ENCODE measurements around the gene MPPED1.

Gene MPPED1

GRCh38 chr22:43411869-43412807 lies at the start of gene MPPED1:
Gene MPPED1, plus strand, starts transcription at chr22:43412014. Its CDS starts 12,972 bp downstream, at chr22:43424986.
- DNase-seq (ENCODE audit: low read depth, low spot score): no peak

GRCh38 chr22:43363315-43364168 lies 48.3 kb upstream of the MPPED1 start:
- DNase-seq (ENCODE audit: low read depth, low spot score): no peak

GRCh38 chr22:43364169-43364435 lies 47.7 kb upstream of the MPPED1 start:
- DNase-seq (ENCODE audit: low read depth, low spot score): no peak

- no peak for DNase-seq (ENCODE audit: low read depth, low spot score)
These were observed 45.9 kb upstream of the MPPED1 start for GRCh38 chr22:43365715-43366440.

GRCh38 chr22:43370036-43370435 lies 41.8 kb upstream of the MPPED1 start:
- DNase-seq (ENCODE audit: low read depth, low spot score): no peak

GRCh38 chr22:43375951-43376455 lies 35.8 kb upstream of the MPPED1 start:
- DNase-seq (ENCODE audit: low read depth, low spot score): no peak

GRCh38 chr22:43376765-43377547 lies 34.9 kb upstream of the MPPED1 start:
- no peak for DNase-seq (ENCODE audit: low read depth, low spot score)

GRCh38 chr22:43377548-43377895 lies 34.3 kb upstream of the MPPED1 start:
- no peak for DNase-seq (ENCODE audit: low read depth, low spot score)

GRCh38 chr22:43377896-43378704 lies 33.7 kb upstream of the MPPED1 start:
- DNase-seq (ENCODE audit: low read depth, low spot score): no peak

- DNase-seq (ENCODE audit: low read depth, low spot score): no peak
These were observed 30.1 kb upstream of the MPPED1 start for GRCh38 chr22:43381693-43382092.

- DNase-seq (ENCODE audit: low read depth, low spot score): no peak
These were observed 27.0 kb upstream of the MPPED1 start for GRCh38 chr22:43384863-43385262.

GRCh38 chr22:43385770-43386641 lies 25.8 kb upstream of the MPPED1 start:
- peak; percentile 49 for DNase-seq (ENCODE audit: low read depth, low spot score)

GRCh38 chr22:43387815-43388214 lies 24.0 kb upstream of the MPPED1 start:
- no peak for DNase-seq (ENCODE audit: low read depth, low spot score)

GRCh38 chr22:43388420-43388851 lies 23.4 kb upstream of the MPPED1 start:
- DNase-seq (ENCODE audit: low read depth, low spot score): peak; percentile 48

GRCh38 chr22:43389227-43389836 lies 22.5 kb upstream of the MPPED1 start:
- no peak for DNase-seq (ENCODE audit: low read depth, low spot score)

- DNase-seq (ENCODE audit: low read depth, low spot score): no peak
These were observed 21.6 kb upstream of the MPPED1 start for GRCh38 chr22:43390166-43390565.

- no peak for DNase-seq (ENCODE audit: low read depth, low spot score)
These were observed 20.9 kb upstream of the MPPED1 start for GRCh38 chr22:43390872-43391271.

- no peak for DNase-seq (ENCODE audit: low read depth, low spot score)
These were observed 20.5 kb upstream of the MPPED1 start for GRCh38 chr22:43391306-43391705.

All from activated CD4-positive, CD25-positive, alpha-beta regulatory T cell treated with anti-CD3 and anti-CD28 coated beads, Interleukin-2, amount 50 U/mL, for 16 hours (primary cell).